Common myeloid progenitor, CD34-positive (primary cell): ENCODE results near the gene NDUFV3.
"Not testable (repeated sequence)": the region's sequence is repeated elsewhere in the genome, so short reads cannot be mapped to it uniquely, and the experiment has no call there.

Experiments used
- CTCF ChIA-PET: fragments of 350-600 bp; sonication (Branson Sonifier 250); formaldehyde crosslinking; loops from one replicate; lab custom pipeline; 2021; ENCODE audit warnings: antibody characterized with exemption; lab: Charles Lee
- POLR2A ChIA-PET: fragments of 350-600 bp; sonication (Branson Sonifier 250); formaldehyde crosslinking; loops from one replicate; lab custom pipeline; 2021; ENCODE audit warnings: antibody characterized with exemption; lab: Charles Lee
- DNase-seq, 3 donors: peaks; one replicate each; pipeline versions ENCODE4 v3.0.0 to v3.0.0-alpha.2; 2013
- H3K27ac ChIP-seq, 2 experiments: 1 replicate in 1 of 2; 2 replicates in 1 of 2; pipeline ENCODE4 v1.7.0; 2013; ENCODE audit warnings: inconsistent platforms in 2 of 2, low read length in 2 of 2, mild to moderate bottlenecking in 2 of 2, low read depth in 1 of 2, moderate library complexity in 1 of 2; ENCODE audit not compliant: severe bottlenecking in 2 of 2, insufficient read depth in 1 of 2, poor library complexity in 1 of 2
- H3K27me3 ChIP-seq, 5 experiments: replicated peaks in 2 of 5; 1 replicate in 3 of 5; 2 replicates in 2 of 5; pipeline versions ENCODE4 v1.6.1 to v1.7.0; 2013; ENCODE audit warnings: low read length in 4 of 5, mild to moderate bottlenecking in 2 of 5, moderate library complexity in 2 of 5, inconsistent platforms in 1 of 5; ENCODE audit not compliant: insufficient read depth in 5 of 5, control insufficient read depth in 4 of 5
- H3K36me3 ChIP-seq, 4 experiments: 1 replicate in 2 of 4; 2 replicates in 2 of 4; pipeline versions ENCODE4 v1.6.1 to v1.7.0; 2013; ENCODE audit warnings: low read length in 3 of 4, control low read depth in 1 of 4, mild to moderate bottlenecking in 1 of 4; ENCODE audit not compliant: control insufficient read depth in 4 of 4, insufficient read depth in 4 of 4
- H3K4me1 ChIP-seq, 4 experiments: 1 replicate in 3 of 4; 2 replicates in 1 of 4; pipeline versions ENCODE4 v1.6.1 to v1.7.1; 2013; ENCODE audit warnings: low read length in 3 of 4, mild to moderate bottlenecking in 3 of 4, control low read depth in 1 of 4, inconsistent platforms in 1 of 4, moderate library complexity in 1 of 4; ENCODE audit not compliant: control insufficient read depth in 4 of 4, insufficient read depth in 4 of 4; ENCODE audit errors: control extremely low read depth in 1 of 4
- H3K4me3 ChIP-seq, 7 experiments: 1 replicate in 4 of 7; 2 replicates in 3 of 7; pipeline versions ENCODE4 v1.5.1 to v1.7.0; 2013; ENCODE audit warnings: mild to moderate bottlenecking in 7 of 7, low read length in 6 of 7, moderate library complexity in 6 of 7, inconsistent platforms in 2 of 7, low read depth in 2 of 7, control low read depth in 1 of 7; ENCODE audit not compliant: insufficient read depth in 4 of 7, control insufficient read depth in 1 of 7; ENCODE audit errors: extremely low read depth in 1 of 7
- H3K9me3 ChIP-seq, 5 experiments: 1 replicate in 4 of 5; 2 replicates in 1 of 5; pipeline versions ENCODE4 v1.6.1 to v1.7.1; 2013; ENCODE audit warnings: low read length in 4 of 5, mild to moderate bottlenecking in 2 of 5, inconsistent platforms in 1 of 5, low read depth in 1 of 5, moderate library complexity in 1 of 5; ENCODE audit not compliant: control insufficient read depth in 4 of 5, insufficient read depth in 2 of 5; ENCODE audit errors: control extremely low read depth in 1 of 5
- WGBS: methylation state at CpG from one replicate; pipeline ENCODE4 v1.1.5; 2013; ENCODE audit not compliant: insufficient coverage; 5-methylcytosine and 5-hydroxymethylcytosine counted together

Gene NDUFV3

GRCh38 chr21:42848144-42848931, 44.8 kb upstream of the NDUFV3 start:
- H3K9me3 ChIP-seq, POLR2A ChIA-PET, CTCF ChIA-PET, H3K27me3 ChIP-seq, DNase-seq, H3K27ac ChIP-seq, H3K4me1 ChIP-seq, H3K4me3 ChIP-seq: not testable (repeated sequence)
- H3K36me3 ChIP-seq, result peaks cover 5 to 88% (median 58%) of the 10 kb centered on the region in 4 experiments
- 97% methylated on average over 49 of the region's 95 CpGs for WGBS

- POLR2A ChIA-PET, result no interaction called here
- no peaks in the 10 kb centered on the region for H3K9me3 ChIP-seq
- H3K4me1 ChIP-seq, result peaks cover 0 to 4% (median 2%) of the 10 kb centered on the region in 4 experiments
- H3K27ac ChIP-seq, result no peak overlapping the region
- no peak for DNase-seq
- 91% methylated on average over 41 of the region's 54 CpGs for WGBS
- H3K36me3 ChIP-seq, result peaks cover 5 to 92% (median 64%) of the 10 kb centered on the region in 4 experiments
- H3K27me3 ChIP-seq, result no peaks in the 10 kb centered on the region
- CTCF ChIA-PET, result no interaction called here
- no peak overlapping the region for H3K4me3 ChIP-seq
These were observed 44.0 kb upstream of the NDUFV3 start for GRCh38 chr21:42848932-42849758.

- peaks cover 0 to 4% (median 2%) of the 10 kb centered on the region in 4 experiments for H3K4me1 ChIP-seq
- POLR2A ChIA-PET, result no interaction called here
- no peaks in the 10 kb centered on the region for H3K9me3 ChIP-seq
- WGBS, result 96% methylated on average over 27 of the region's 29 CpGs
- DNase-seq, result no peak
- H3K27ac ChIP-seq, result no peak overlapping the region
- CTCF ChIA-PET, result no interaction called here
- no peaks in the 10 kb centered on the region for H3K27me3 ChIP-seq
- H3K4me3 ChIP-seq, result no peak overlapping the region
- H3K36me3 ChIP-seq, result peaks cover 2 to 92% (median 63%) of the 10 kb centered on the region in 4 experiments
These were observed 43.2 kb upstream of the NDUFV3 start for GRCh38 chr21:42849759-42850412.

- Histone ChIP-seq H3K9me3 (no peaks in the 10 kb centered on the region), H3K27me3 (no peaks in the 10 kb centered on the region), H3K36me3 (peaks cover 2 to 92% (median 62%) of the 10 kb centered on the region in 4 experiments), H3K27ac (no peak overlapping the region), H3K4me3 (no peak overlapping the region), H3K4me1 (peaks cover 0 to 4% (median 2%) of the 10 kb centered on the region in 4 experiments)
- WGBS, result 89% methylated on average over 8 of the region's 10 CpGs
- ChIA-PET POLR2A (no interaction called here), CTCF (no interaction called here)
- DNase-seq, result no peak
These were observed 42.6 kb upstream of the NDUFV3 start for GRCh38 chr21:42850463-42850862.

GRCh38 chr21:42850866-42851391, 42.2 kb upstream of the NDUFV3 start:
- CTCF ChIA-PET, result interaction anchor here (0.9 kb wide), 1 partner anchor 9 kb away, joined by 3 read pairs; no protein-coding TSS in a partner anchor
- H3K36me3 ChIP-seq, result peaks cover 2 to 92% (median 62%) of the 10 kb centered on the region in 4 experiments
- H3K4me3 ChIP-seq, result no peak overlapping the region

GRCh38 chr21:42851812-42852665, 41.1 kb upstream of the NDUFV3 start:
- Histone ChIP-seq H3K4me1 (peaks cover 0 to 4% (median 2%) of the 10 kb centered on the region in 4 experiments), H3K36me3 (peaks cover 3 to 94% (median 63%) of the 10 kb centered on the region in 4 experiments), H3K9me3 (no peaks in the 10 kb centered on the region), H3K27ac (no peak overlapping the region), H3K4me3 (no peak overlapping the region), H3K27me3 (no peaks in the 10 kb centered on the region)
- CTCF ChIA-PET, result interaction anchor here (0.9 to 1.3 kb wide), 2 partner anchors 9 to 10 kb away, joined by 3 read pairs; no protein-coding TSS in a partner anchor
- WGBS, result 95% methylated on average over 17 of the region's 19 CpGs
- DNase-seq, result no peak
- POLR2A ChIA-PET, result no interaction called here

More at GRCh38 chr21:42850866-42851391, 42.2 kb upstream of the NDUFV3 start:
- POLR2A ChIA-PET, result no interaction called here
- Histone ChIP-seq H3K27ac (no peak overlapping the region), H3K27me3 (no peaks in the 10 kb centered on the region), H3K9me3 (no peaks in the 10 kb centered on the region), H3K4me1 (peaks cover 0 to 4% (median 2%) of the 10 kb centered on the region in 4 experiments)
- 71% methylated on average over 19 of the region's 21 CpGs for WGBS
- DNase-seq, result peak; percentile 25 to 59 (median 57)
